K562 (cell line): ENCODE data around the gene AGAP1. TPM values are rescaled to one million over a fixed set of nuclear protein-coding genes. Genes with fewer than 3 reads are reported as not detected.

ENCODE experiments used
- ATAC-seq: fragments of 200-7000 bp; cut with Tn5 transposase; 3 replicates; pipeline ENCODE4 v1.9.1; 2020; ENCODE audit warnings: moderate library complexity
- BruUV-seq: library from RNA; stranded (reverse); fragments of 400-500 nt; replicated peaks from 2 replicates; lab custom pipeline; 2021; lab: Mats Ljungman, UMichigan
- CTCF ChIA-PET: fragments of 300-600 bp; formaldehyde crosslinking; extraction: SDS; loops from one replicate; lab custom pipeline; 2021; ENCODE audit warnings: low intra/inter-chr PET ratio; lab: Yijun Ruan, JAX
- POLR2A ChIA-PET: fragments of 300-600, 350-650 bp; sonication (Branson Sonifier 250); formaldehyde crosslinking; extraction: SDS; loops from one replicate; lab custom pipeline; 2021; ENCODE audit warnings: antibody characterized with exemption, inconsistent platforms; lab: Yijun Ruan, JAX
- DNase-seq, 4 experiments: peaks; one replicate each; pipeline versions ENCODE4 v3.0.0 to v3.0.0-alpha.2; 2011 to 2018; ENCODE audit warnings: low spot score in 3 of 4, mixed read lengths in 3 of 4; ENCODE audit errors: extremely low read depth in 1 of 4
- FAIRE-seq: peaks from 2 replicates; lab custom pipeline; 2011; peaks lifted over from hg19 to GRCh38; lab: Jason Lieb, UNC
- H2AFZ ChIP-seq: 2 replicates; pipeline ENCODE4 v1.6.0; 2011; ENCODE audit warnings: low read depth, low read length, control low read depth, inconsistent platforms
- H3K27ac ChIP-seq: fragments of 200-600 bp; 3 replicates; pipeline ENCODE4 v1.8.0; 2011; ENCODE audit warnings: low read depth, mild to moderate bottlenecking, control low read depth, inconsistent platforms, low read length, moderate library complexity, mixed read lengths; ENCODE audit errors: extremely low read depth
- H3K27me3 ChIP-seq, 2 experiments: fragments of 300-600 bp in 1 of 2; 2 replicates in 1 of 2; 3 replicates in 1 of 2; pipeline versions ENCODE4 v1.6.0 to v1.8.0; 2011; ENCODE audit warnings: inconsistent platforms in 2 of 2, low read length in 2 of 2, mild to moderate bottlenecking in 1 of 2, mixed read lengths in 1 of 2, moderate library complexity in 1 of 2; ENCODE audit not compliant: control insufficient read depth in 2 of 2, insufficient read depth in 2 of 2
- H3K36me3 ChIP-seq: fragments of 300-600 bp; 3 replicates; pipeline ENCODE4 v1.8.0; 2011; ENCODE audit warnings: mild to moderate bottlenecking, low read length, inconsistent platforms; ENCODE audit not compliant: control insufficient read depth, insufficient read depth
- H3K4me1 ChIP-seq, 2 experiments: fragments of 200-600 bp in 1 of 2; replicated peaks in 1 of 2; 2 replicates in 1 of 2; 3 replicates in 1 of 2; pipeline versions ENCODE4 v1.5.1 to v1.8.0; 2011; ENCODE audit warnings: inconsistent platforms in 2 of 2, low read length in 2 of 2, mild to moderate bottlenecking in 1 of 2, mixed read lengths in 1 of 2, moderate library complexity in 1 of 2; ENCODE audit not compliant: control insufficient read depth in 2 of 2, insufficient read depth in 2 of 2
- H3K4me2 ChIP-seq: 2 replicates; pipeline ENCODE4 v1.6.1; 2011; ENCODE audit warnings: low read length, control low read depth, inconsistent platforms, mixed read lengths; ENCODE audit not compliant: insufficient read depth
- H3K4me3 ChIP-seq: fragments of 200-600 bp; sonication (generic), shearing (Covaris generic); 2 replicates; pipeline ENCODE4 v1.5.1; 2016; ENCODE audit warnings: control low read depth, inconsistent platforms
- H3K79me2 ChIP-seq: fragments of 200-600 bp; 3 replicates; pipeline ENCODE4 v1.8.0; 2011; ENCODE audit warnings: low read length, inconsistent platforms; ENCODE audit not compliant: control insufficient read depth, insufficient read depth
- H3K9ac ChIP-seq, 2 experiments: 2 replicates each; pipeline versions ENCODE4 v1.6.0 to v1.6.1; 2011; ENCODE audit warnings: low read depth in 2 of 2, low read length in 2 of 2, control low read depth in 1 of 2, inconsistent platforms in 1 of 2, mild to moderate bottlenecking in 1 of 2, mixed read lengths in 1 of 2; ENCODE audit not compliant: insufficient read depth in 1 of 2
- H3K9me1 ChIP-seq: one replicate; pipeline ENCODE4 v1.6.0; 2011; ENCODE audit warnings: inconsistent platforms, mild to moderate bottlenecking, low read length, moderate library complexity; ENCODE audit not compliant: control insufficient read depth, insufficient read depth
- H3K9me3 ChIP-seq: replicated peaks from 2 replicates; pipeline ENCODE4 v1.5.1; 2011; ENCODE audit warnings: low read depth, low read length, inconsistent platforms; ENCODE audit not compliant: control insufficient read depth, insufficient read depth
- H4K20me1 ChIP-seq: replicated peaks from 2 replicates; pipeline ENCODE4 v1.6.1; 2011; ENCODE audit warnings: low read length, inconsistent platforms, mixed read lengths; ENCODE audit not compliant: control insufficient read depth, insufficient read depth
- PPARD ChIP-seq: fragments of 250-450 bp; sonication (Bioruptor Pico); IDR thresholded peaks from 2 replicates; pipeline ENCODE4 v1.8.0; 2022; ENCODE audit warnings: inconsistent platforms, mild to moderate bottlenecking, moderate library complexity
- TCF15 ChIP-seq: fragments of 250-450 bp; sonication (Bioruptor Pico); IDR thresholded peaks from 2 replicates; pipeline ENCODE4 v1.8.0; 2022; ENCODE audit warnings: moderate library complexity, mild to moderate bottlenecking, inconsistent platforms
- TOE1 ChIP-seq, 2 experiments: fragments of 450-650 bp in 1 of 2; sonication (generic) in 1 of 2; formaldehyde crosslinking in 1 of 2; IDR thresholded peaks; 2 replicates each; pipeline versions ENCODE4 v1.7.1 to v1.8.0; 2016 to 2022; ENCODE audit warnings: borderline replicate concordance in 2 of 2, mild to moderate bottlenecking in 2 of 2, antibody characterized with exemption in 1 of 2, inconsistent platforms in 1 of 2, low read depth in 1 of 2, missing genetic modification reagents in 1 of 2, moderate library complexity in 1 of 2
- U2AF1 ChIP-seq: fragments of 200-400 bp; formaldehyde crosslinking; optimal IDR thresholded peaks from 2 replicates; pipeline ENCODE3; 2017; ENCODE audit warnings: mild to moderate bottlenecking, low read depth, low read length, moderate library complexity
- ZNF407 ChIP-seq: fragments of 450-650 bp; IDR thresholded peaks from 2 replicates; pipeline ENCODE4 v1.6.1; 2016; ENCODE audit warnings: low read depth
- ZNF644 ChIP-seq: fragments of 200-800 bp; sonication (Bioruptor generic); IDR thresholded peaks from 2 replicates; pipeline ENCODE4 v1.6.1; 2016; ENCODE audit warnings: low read depth, missing genetic modification characterization, missing compliant biosample characterization
- ZNF778 ChIP-seq: fragments of 450-650 bp; formaldehyde crosslinking; IDR thresholded peaks from 2 replicates; pipeline ENCODE4 v1.4.0; 2020; ENCODE audit warnings: mild to moderate bottlenecking, moderate library complexity
- WGBS: fragments of 100-300 bp; shearing (Covaris generic); methylation state at CpG from one replicate; pipeline ENCODE4 v1.1.6; 2016; ENCODE audit warnings: low coverage, mixed read lengths; ENCODE audit not compliant: insufficient coverage; ENCODE audit errors: missing lambda C conversion rate; 5-methylcytosine and 5-hydroxymethylcytosine counted together
- in situ Hi-C: fragments of 300-500 bp; cut with MboI; formaldehyde crosslinking; loops from 4 replicates; pipeline ENCODE4 v1.15.0; 2018; ENCODE audit warnings: inconsistent platforms, mixed read lengths
- intact Hi-C: fragments of 100-400 bp; cut with micrococcal nuclease; formaldehyde crosslinking; loops from 2 replicates; pipeline ENCODE4 v1.14.2; 2022
- polyA plus RNA-seq, 8 experiments: library from polyadenylated mRNA; depleted of rRNA in 4 of 8; stranded (reverse) in 5 of 8; unstranded in 3 of 8; fragments of >200 nt; fragmentation: Nextera tagmentation in 2 of 8; fragmentation: Illumina TruSeq in 1 of 8; extraction: Ambion mirVana in 2 of 8; extraction: Trizol in 1 of 8; gene quantifications; 2 replicates each; pipeline versions ENCODE4 v1.2.1 to v1.2.3, GENCODE V29; 2011 to 2014; ENCODE audit warnings: inconsistent platforms in 1 of 8, missing spikeins in 1 of 8
- total RNA-seq, 7 experiments: library from RNA; depleted of rRNA in 6 of 7; stranded (reverse); fragments of >200 nt in 6 of 7; fragmentation: Illumina TruSeq in 2 of 7; extraction: Trizol in 2 of 7; gene quantifications; 2 replicates each; pipeline versions ENCODE4 v1.2.1 to v1.2.3, GENCODE V29; 2011 to 2021; ENCODE audit warnings: low replicate concordance in 1 of 7

Gene AGAP1
- total and polyA plus RNA-seq, 9 of the 15 experiments (the other 6 are each of a cell fraction or from before 2014, with no cell fraction given), result 1.3 to 24.0 (median 10.6) TPM

- in situ Hi-C loops (no loop called here), intact Hi-C loops (no loop called here)
- no peak overlapping the region for H3K27ac ChIP-seq
- no peak for ATAC-seq
- H3K4me3 ChIP-seq, result no peak overlapping the region
- POLR2A ChIA-PET, result no interaction called here
- no TSS peak for BruUV-seq
- FAIRE-seq, result no peak
- no peak overlapping the region for H3K4me2 ChIP-seq
- H3K9me1 ChIP-seq, result no peaks in the 10 kb centered on the region
- no peaks in the 10 kb centered on the region for H3K27me3 ChIP-seq
- peaks cover 4 to 8% of the 10 kb centered on the region in 2 experiments; a peak in 4 of 5 replicates for H3K4me1 ChIP-seq
- no peak for DNase-seq
- H3K79me2 ChIP-seq, result peaks cover 62% of the 10 kb centered on the region
- H2AFZ ChIP-seq, result no peak overlapping the region
- CTCF ChIA-PET, result no interaction called here
- 42% methylated on average over 5 of the region's 7 CpGs for WGBS
- H3K36me3 ChIP-seq, result no peaks in the 10 kb centered on the region
- no peak overlapping the region for H3K9ac ChIP-seq
- no peak for TF ChIP-seq TCF15
- TF ChIP-seq ZNF778, result no peak
- no peak for TF ChIP-seq PPARD (CRISPR knock-in tag)
- H4K20me1 ChIP-seq, result peaks cover 14% of the 10 kb centered on the region
- H3K9me3 ChIP-seq, result no peaks in the 10 kb centered on the region
Observed at GRCh38 chr2:235674146-235674545, 180.3 kb downstream of the AGAP1 start.

GRCh38 chr2:235674812-235675211, 181.0 kb downstream of the AGAP1 start:
- peaks cover 67% of the 10 kb centered on the region for H3K79me2 ChIP-seq
- DNase-seq, result no peak
- H3K4me2 ChIP-seq, result no peak overlapping the region
- H3K4me1 ChIP-seq, result peaks cover 4 to 8% of the 10 kb centered on the region in 2 experiments; a peak in 4 of 5 replicates
- in situ Hi-C loops (no loop called here), intact Hi-C loops (no loop called here)
- no peak overlapping the region for H3K27ac ChIP-seq
- no peaks in the 10 kb centered on the region for H3K9me3 ChIP-seq
- H2AFZ ChIP-seq, result no peak overlapping the region
- no peak for ATAC-seq
- no peak for FAIRE-seq
- no peak overlapping the region for H3K9ac ChIP-seq
- POLR2A ChIA-PET, result no interaction called here
- no TSS peak for BruUV-seq
- H3K36me3 ChIP-seq, result no peaks in the 10 kb centered on the region
- no peak overlapping the region for H3K4me3 ChIP-seq
- H3K9me1 ChIP-seq, result no peaks in the 10 kb centered on the region
- CTCF ChIA-PET, result no interaction called here
- no peaks in the 10 kb centered on the region for H3K27me3 ChIP-seq
- peaks cover 15% of the 10 kb centered on the region for H4K20me1 ChIP-seq
- 90% methylated on average over 4 of the region's 4 CpGs for WGBS
- no peak for TF ChIP-seq ZNF644 (tag)
- TF ChIP-seq ZNF407, result no peak
- TF ChIP-seq U2AF1, result no peak
- TF ChIP-seq TOE1 (IDR thresholded peaks at IDR 0.05; ENCODE audit: borderline replicate concordance), result no peak
- no peak for TF ChIP-seq TOE1 (CRISPR knock-in tag; IDR thresholded peaks at IDR 0.05; ENCODE audit: borderline replicate concordance, low read depth)
